Keratinocyte (primary cell): ENCODE data around the gene FXYD2. TPM values are rescaled to one million over a fixed set of nuclear protein-coding genes. Genes with fewer than 3 reads are reported as not detected.

Source experiments
- DNase-seq: peaks from one replicate; pipeline ENCODE4 v3.0.0-alpha.2; 2011; ENCODE audit warnings: low read depth, missing footprints, low spot score
- FAIRE-seq: peaks from 2 replicates; lab custom pipeline; 2011; peaks lifted over from hg19 to GRCh38; lab: Jason Lieb, UNC
- H2AFZ ChIP-seq: 2 replicates; pipeline ENCODE4 v1.6.0; 2012; ENCODE audit warnings: low read length, control low read depth, inconsistent platforms; ENCODE audit not compliant: control insufficient read depth
- H3K27ac ChIP-seq: 2 replicates; pipeline ENCODE4 v1.5.1; 2011; ENCODE audit warnings: low read length; ENCODE audit not compliant: control insufficient read depth, insufficient read depth
- H3K27me3 ChIP-seq: 3 replicates; pipeline ENCODE4 v1.6.0; 2011; ENCODE audit warnings: low read length; ENCODE audit not compliant: control insufficient read depth, insufficient read depth; ENCODE audit errors: extremely low read depth
- H3K36me3 ChIP-seq, 2 experiments: 2 replicates in 1 of 2; 3 replicates in 1 of 2; pipeline ENCODE4 v1.5.1; 2011; ENCODE audit warnings: low read length in 2 of 2, mild to moderate bottlenecking in 1 of 2; ENCODE audit not compliant: control insufficient read depth in 2 of 2, insufficient read depth in 2 of 2; ENCODE audit errors: extremely low read depth in 1 of 2
- H3K4me1 ChIP-seq: 3 replicates; pipeline ENCODE4 v1.5.1; 2011; ENCODE audit warnings: low read length; ENCODE audit not compliant: control insufficient read depth, insufficient read depth; ENCODE audit errors: extremely low read depth
- H3K4me2 ChIP-seq: 3 replicates; pipeline ENCODE4 v1.6.0; 2011; ENCODE audit warnings: low read depth, low read length; ENCODE audit not compliant: control insufficient read depth, insufficient read depth; ENCODE audit errors: extremely low read depth
- H3K4me3 ChIP-seq, 3 experiments: fragments of 200-600 bp in 1 of 3; sonication (generic) in 1 of 3; 2 replicates in 2 of 3; 3 replicates in 1 of 3; pipeline ENCODE4 v1.5.1; 2011 to 2016; ENCODE audit warnings: low read length in 3 of 3, mild to moderate bottlenecking in 3 of 3, control low read depth in 2 of 3, inconsistent platforms in 1 of 3, low read depth in 1 of 3, mixed read lengths in 1 of 3, mixed run types in 1 of 3, moderate library complexity in 1 of 3; ENCODE audit not compliant: control insufficient read depth in 2 of 3, insufficient read depth in 2 of 3; ENCODE audit errors: extremely low read depth in 1 of 3
- H3K79me2 ChIP-seq: 2 replicates; pipeline ENCODE4 v1.6.0; 2012; ENCODE audit warnings: low read length; ENCODE audit not compliant: control insufficient read depth, insufficient read depth
- H3K9ac ChIP-seq: 3 replicates; pipeline ENCODE4 v1.6.0; 2011; ENCODE audit warnings: low read length; ENCODE audit not compliant: control insufficient read depth, insufficient read depth; ENCODE audit errors: extremely low read depth
- H3K9me1 ChIP-seq: 3 replicates; pipeline ENCODE4 v1.6.0; 2011; ENCODE audit warnings: low read length; ENCODE audit not compliant: control insufficient read depth, insufficient read depth; ENCODE audit errors: extremely low read depth
- H3K9me3 ChIP-seq: 2 replicates; pipeline ENCODE4 v1.5.1; 2012; ENCODE audit warnings: low read depth, low read length; ENCODE audit not compliant: control insufficient read depth
- H4K20me1 ChIP-seq: 3 replicates; pipeline ENCODE4 v1.6.0; 2011; ENCODE audit warnings: low read length; ENCODE audit not compliant: control insufficient read depth, insufficient read depth; ENCODE audit errors: extremely low read depth
- CTCF ChIP-seq, 3 experiments: IDR thresholded peaks in 1 of 3; conservative IDR thresholded peaks in 1 of 3; optimal IDR thresholded peaks in 1 of 3; 2 replicates in 2 of 3; 3 replicates in 1 of 3; pipeline versions ENCODE3 to v1.5.1; 2011; ENCODE audit warnings: low read length in 3 of 3, mild to moderate bottlenecking in 3 of 3, moderate library complexity in 2 of 3, control low read depth in 1 of 3, inconsistent platforms in 1 of 3; ENCODE audit not compliant: insufficient read depth in 2 of 3; ENCODE audit errors: extremely low read depth in 1 of 3
- EZH2 ChIP-seq: IDR thresholded peaks from one replicate; pipeline ENCODE4 v1.6.1; 2012; ENCODE audit warnings: inconsistent platforms, mild to moderate bottlenecking, low read length, moderate library complexity
- dilution Hi-C: fragments of 300-500 bp; cut with MboI; formaldehyde crosslinking; loops from one replicate; pipeline ENCODE4 v1.7.0; 2020; ENCODE audit warnings: low sequenced_read_pairs; ENCODE audit not compliant: extremely low pct_ligation_motif_present
- polyA plus RNA-seq, 5 experiments: library from polyadenylated mRNA; depleted of rRNA in 3 of 5; stranded (reverse) in 3 of 5; stranded (forward) in 1 of 5; unstranded in 1 of 5; fragments of >200 nt; gene quantifications; 1 replicate in 1 of 5; 2 replicates in 3 of 5; 3 replicates in 1 of 5; pipeline versions ENCODE4 v1.2.1 to v1.2.3, GENCODE V29; 2011 to 2012; ENCODE audit warnings: missing spikeins in 2 of 5, low read depth in 1 of 5, low replicate concordance in 1 of 5

Gene FXYD2
- polyA plus RNA-seq, 1 donor (not counting 4 experiments of a cell fraction or from before 2014, with no cell fraction given) = not detected

DNA sequence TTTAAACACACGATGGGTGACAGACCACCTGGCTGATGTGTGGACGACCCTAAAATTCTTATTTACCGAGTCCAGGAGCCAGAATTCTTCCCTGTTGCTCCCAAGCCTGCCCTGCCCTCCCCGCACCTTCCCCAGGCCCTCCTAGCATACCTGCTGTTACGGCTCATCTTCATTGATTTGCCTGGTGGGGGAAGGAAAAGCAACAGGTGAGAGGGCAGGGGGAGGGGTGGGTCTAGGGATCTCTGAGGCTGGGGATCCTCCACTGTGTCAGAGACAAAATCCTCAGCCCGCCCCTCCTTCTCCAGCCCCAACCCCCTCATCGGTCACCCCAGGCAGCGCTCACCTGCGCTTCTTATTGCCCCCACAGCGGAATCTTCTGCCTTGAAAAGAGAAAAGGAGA is 4.0 kb downstream of the FXYD2 start:
- H3K4me3 ChIP-seq = no peak overlapping the region
- dilution Hi-C loops = loop anchor here (25.0 kb wide), 1 partner anchor 383 kb away; no protein-coding TSS in a partner anchor
- peaks cover 26% of the 10 kb centered on the region for H3K4me1 ChIP-seq
- H3K9ac ChIP-seq = no peak overlapping the region
- no peaks in the 10 kb centered on the region for H3K9me1 ChIP-seq
- H3K27me3 ChIP-seq = no peaks in the 10 kb centered on the region
- no peaks in the 10 kb centered on the region for H3K9me3 ChIP-seq
- FAIRE-seq = no peak
- H4K20me1 ChIP-seq = no peaks in the 10 kb centered on the region
- no peaks in the 10 kb centered on the region for H3K79me2 ChIP-seq
- no peak overlapping the region for H2AFZ ChIP-seq
- no peak for DNase-seq
- H3K36me3 ChIP-seq = no peaks in the 10 kb centered on the region
- no peak overlapping the region for H3K27ac ChIP-seq
- TF ChIP-seq EZH2 (no peak), CTCF (optimal IDR thresholded peaks at IDR 0.05 in 1 of 3, IDR thresholded peaks at IDR 0.05 in 1 of 3, conservative IDR thresholded peaks at IDR 0.05 in 1 of 3; ENCODE audit: extremely low read depth in 1 of 3, insufficient read depth in 2 of 3, low read length in 3 of 3) (no peak)
- H3K4me2 ChIP-seq = no peak overlapping the region

DNA sequence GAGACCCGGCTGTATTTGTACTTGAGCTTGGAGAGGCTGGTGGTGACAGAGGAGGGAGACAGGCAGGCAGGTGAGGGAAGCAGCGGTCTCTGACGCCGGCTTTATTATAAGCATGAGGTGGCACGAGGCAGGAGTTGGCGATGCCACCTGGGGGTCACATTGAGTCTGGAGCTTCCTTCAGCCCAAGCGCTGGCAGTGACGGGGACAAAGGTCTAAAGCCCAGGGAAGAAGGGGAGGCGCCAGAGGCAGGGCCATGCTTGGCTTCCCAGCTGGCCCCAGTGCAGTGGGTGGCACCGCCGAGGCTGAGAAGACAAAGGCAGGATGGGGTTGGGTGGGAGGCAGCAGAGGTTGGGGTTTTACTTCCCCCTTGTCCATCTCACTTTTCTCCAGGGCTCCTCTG is 4.5 kb downstream of the FXYD2 start:
- Histone ChIP-seq H3K9me3 (no peaks in the 10 kb centered on the region), H3K36me3 (no peaks in the 10 kb centered on the region), H3K9me1 (no peaks in the 10 kb centered on the region), H3K9ac (no peak overlapping the region), H4K20me1 (no peaks in the 10 kb centered on the region), H3K4me3 (no peak overlapping the region), H3K79me2 (no peaks in the 10 kb centered on the region), H3K27me3 (no peaks in the 10 kb centered on the region), H3K4me1 (peaks cover 26% of the 10 kb centered on the region), H3K27ac (no peak overlapping the region), H3K4me2 (no peak overlapping the region), H2AFZ (no peak overlapping the region)
- FAIRE-seq (no peak), DNase-seq (no peak)
- dilution Hi-C loops = loop anchor here (25.0 kb wide), 1 partner anchor 383 kb away; no protein-coding TSS in a partner anchor
- TF ChIP-seq CTCF (optimal IDR thresholded peaks at IDR 0.05 in 1 of 3, IDR thresholded peaks at IDR 0.05 in 1 of 3, conservative IDR thresholded peaks at IDR 0.05 in 1 of 3; ENCODE audit: extremely low read depth in 1 of 3, insufficient read depth in 2 of 3, low read length in 3 of 3) = no peak
- TF ChIP-seq EZH2 = no peak
